Loucy (cell line): ENCODE results near the gene CCL11.

Experiments
- EZH2phosphoT487 ChIP-seq: fragments of 200-600 bp; IDR thresholded peaks from 2 replicates; pipeline ENCODE4 v1.6.1; 2018; ENCODE audit warnings: antibody characterized with exemption, mild to moderate bottlenecking, moderate library complexity, borderline replicate concordance
- TF ChIP-seq, protein P1 (sequence below): fragments of 200-600 bp; sonication (generic); conservative IDR thresholded peaks from 2 replicates; pipeline ENCODE4 v1.5.1; 2014; ENCODE audit warnings: mild to moderate bottlenecking, antibody characterized with exemption, low read length

DNA sequence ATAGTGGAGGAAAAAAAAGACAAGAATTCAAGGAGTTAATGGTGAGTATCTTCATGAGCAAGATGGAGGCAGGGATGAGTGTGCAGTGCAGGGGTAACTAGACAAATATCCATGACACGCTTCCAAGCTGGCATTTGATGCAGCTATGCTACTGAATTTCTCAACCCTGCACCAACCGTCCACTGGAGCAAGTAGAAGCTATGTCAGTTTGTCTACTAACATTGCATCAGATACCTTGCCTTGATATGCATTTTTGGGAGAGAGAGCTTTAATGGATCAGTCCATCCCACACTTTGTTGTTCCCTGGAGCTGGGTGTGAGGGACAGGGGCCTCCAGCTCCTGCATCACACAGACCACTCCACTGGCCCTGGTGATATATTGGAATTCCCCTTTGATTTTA lies 16.4 kb downstream of the CCL11 start:
- TF ChIP-seq, protein P1, sequence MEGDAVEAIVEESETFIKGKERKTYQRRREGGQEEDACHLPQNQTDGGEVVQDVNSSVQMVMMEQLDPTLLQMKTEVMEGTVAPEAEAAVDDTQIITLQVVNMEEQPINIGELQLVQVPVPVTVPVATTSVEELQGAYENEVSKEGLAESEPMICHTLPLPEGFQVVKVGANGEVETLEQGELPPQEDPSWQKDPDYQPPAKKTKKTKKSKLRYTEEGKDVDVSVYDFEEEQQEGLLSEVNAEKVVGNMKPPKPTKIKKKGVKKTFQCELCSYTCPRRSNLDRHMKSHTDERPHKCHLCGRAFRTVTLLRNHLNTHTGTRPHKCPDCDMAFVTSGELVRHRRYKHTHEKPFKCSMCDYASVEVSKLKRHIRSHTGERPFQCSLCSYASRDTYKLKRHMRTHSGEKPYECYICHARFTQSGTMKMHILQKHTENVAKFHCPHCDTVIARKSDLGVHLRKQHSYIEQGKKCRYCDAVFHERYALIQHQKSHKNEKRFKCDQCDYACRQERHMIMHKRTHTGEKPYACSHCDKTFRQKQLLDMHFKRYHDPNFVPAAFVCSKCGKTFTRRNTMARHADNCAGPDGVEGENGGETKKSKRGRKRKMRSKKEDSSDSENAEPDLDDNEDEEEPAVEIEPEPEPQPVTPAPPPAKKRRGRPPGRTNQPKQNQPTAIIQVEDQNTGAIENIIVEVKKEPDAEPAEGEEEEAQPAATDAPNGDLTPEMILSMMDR, result no peak
- TF ChIP-seq EZH2phosphoT487, result no peak
